Transverse colon (tissue), 4 donors: ENCODE data around the gene SCNM1. TPM values are rescaled to one million over a fixed set of nuclear protein-coding genes. Genes with fewer than 3 reads are reported as not detected.

Source experiments
- DNase-seq: peaks from one replicate; pipeline ENCODE4 v3.0.0-alpha.2; 2019
- H3K27ac ChIP-seq, 4 donors: fragments of 200-600 bp; sonication (generic); 2 replicates each; pipeline ENCODE4 v1.5.1; 2016 to 2018; ENCODE audit warnings: inconsistent platforms in 4 of 4
- H3K27me3 ChIP-seq: fragments of 200-600 bp; sonication (generic); 2 replicates; pipeline ENCODE4 v1.5.1; 2017; ENCODE audit warnings: inconsistent platforms
- H3K36me3 ChIP-seq, 4 donors: fragments of 200-600 bp; sonication (generic); 2 replicates each; pipeline ENCODE4 v1.5.1; 2017 to 2019; ENCODE audit warnings: inconsistent platforms in 4 of 4
- H3K4me1 ChIP-seq, 4 donors: fragments of 200-600 bp; sonication (generic); 2 replicates each; pipeline ENCODE4 v1.5.1; 2017 to 2020; ENCODE audit warnings: inconsistent platforms in 4 of 4
- H3K4me3 ChIP-seq, 4 donors: fragments of 200-600 bp; sonication (generic); 1 replicate in 1 of 4; 2 replicates in 3 of 4; pipeline versions ENCODE4 v1.5.1 to v1.6.1; 2017 to 2019; ENCODE audit warnings: inconsistent platforms in 4 of 4
- H3K9me3 ChIP-seq, 2 donors: fragments of 200-600 bp; sonication (generic); 2 replicates each; pipeline ENCODE4 v1.5.1; 2017 to 2019; ENCODE audit warnings: inconsistent platforms in 2 of 2
- EP300 ChIP-seq: sonication (generic); formaldehyde crosslinking; IDR thresholded peaks from one replicate; pipeline ENCODE4 v1.6.1; 2017; ENCODE audit warnings: antibody characterized with exemption, low read depth
- POLR2A ChIP-seq: fragments of 450-650 bp; IDR thresholded peaks from one replicate; pipeline ENCODE4 v1.6.1; 2016; ENCODE audit warnings: antibody characterized with exemption, mild to moderate bottlenecking, moderate library complexity
- POLR2AphosphoS5 ChIP-seq, 3 donors: sonication (generic); formaldehyde crosslinking; IDR thresholded peaks; one replicate each; pipeline ENCODE4 v1.6.1; 2016; ENCODE audit warnings: antibody characterized with exemption in 3 of 3
- WGBS, 2 donors: methylation state at CpG; one replicate each; pipeline ENCODE4 v1.1.5; 2018; ENCODE audit warnings: low coverage in 1 of 2; 5-methylcytosine and 5-hydroxymethylcytosine counted together
- in situ Hi-C, 4 donors: fragments of 200-750 bp; cut with MboI; loops; one replicate each; pipeline versions ENCODE4 v1.15.0 to v1.15.1; 2017; ENCODE audit warnings: low sequenced_read_pairs in 3 of 4, low pct_ligation_motif_present in 1 of 4, low pct_unique_long_range_greater_than_20kb in 1 of 4
- intact Hi-C: fragments of 100-400 bp; cut with DNase I; formaldehyde crosslinking; loops from one replicate; pipeline ENCODE4 v1.15.1; 2023; ENCODE audit warnings: low total_unique reads
- total RNA-seq, 4 donors: library from RNA; depleted of rRNA; stranded (reverse); fragments of >200 nt; gene quantifications; one replicate each; pipeline ENCODE4 v1.1.0, GENCODE V29; 2016
- TF ChIP-seq, protein P1 (sequence below), 5 experiments: fragments of 200-600 bp in 3 of 5; fragments of 450-650 bp in 2 of 5; sonication (generic) in 3 of 5; IDR thresholded peaks; 1 replicate in 2 of 5; 2 replicates in 3 of 5; pipeline ENCODE4 v1.5.1; 2016 to 2017; ENCODE audit warnings: antibody characterized with exemption in 5 of 5, inconsistent platforms in 3 of 5, mild to moderate bottlenecking in 2 of 5, moderate library complexity in 1 of 5

Gene SCNM1, protein sequence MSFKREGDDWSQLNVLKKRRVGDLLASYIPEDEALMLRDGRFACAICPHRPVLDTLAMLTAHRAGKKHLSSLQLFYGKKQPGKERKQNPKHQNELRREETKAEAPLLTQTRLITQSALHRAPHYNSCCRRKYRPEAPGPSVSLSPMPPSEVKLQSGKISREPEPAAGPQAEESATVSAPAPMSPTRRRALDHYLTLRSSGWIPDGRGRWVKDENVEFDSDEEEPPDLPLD
- total RNA-seq, result 10 to 100 TPM in 3 of 4 donors, 1 to 10 TPM in 1; 9.0 to 35.4 (median 25.1) TPM

DNA sequence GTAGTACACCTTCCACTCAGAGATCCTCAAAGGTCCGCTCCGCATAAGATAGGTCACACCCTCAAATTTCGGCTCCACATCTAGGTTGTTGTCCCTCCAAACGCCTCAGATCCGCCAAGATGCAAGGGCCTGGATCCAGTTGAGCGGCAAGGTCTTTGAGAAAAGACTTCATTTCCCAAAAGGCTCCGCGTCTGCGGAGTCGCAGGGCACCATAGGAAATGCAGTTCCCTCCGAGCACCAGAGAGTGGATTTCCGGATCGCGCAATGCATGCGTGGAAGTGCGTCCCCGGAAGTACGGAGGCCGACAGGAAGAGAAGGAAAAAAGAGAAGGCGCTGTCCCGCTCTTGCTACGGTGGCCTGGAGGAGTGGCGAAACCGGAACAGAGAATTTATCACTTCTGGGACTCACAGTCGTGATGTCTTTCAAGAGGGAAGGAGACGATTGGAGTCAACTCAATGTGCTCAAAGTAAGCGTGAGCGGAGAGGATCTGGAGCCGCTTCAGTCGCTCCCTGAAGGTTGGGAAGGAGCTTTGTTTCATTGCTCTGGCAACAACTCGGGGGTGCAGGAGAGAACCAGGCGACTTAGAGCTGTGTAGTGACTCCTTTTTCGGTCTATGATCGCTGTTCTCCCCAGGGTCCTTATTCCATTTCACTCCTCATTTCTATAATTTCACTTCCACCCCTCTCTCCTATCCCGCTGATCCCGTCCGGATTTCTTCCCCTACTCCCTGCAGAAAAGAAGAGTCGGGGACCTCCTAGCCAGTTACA lies at the start of gene SCNM1, which contains the start of gene LYSMD1:
Gene SCNM1, plus strand, starts transcription at position 407 of the 767 bp plus-strand sequence. Its CDS starts 9 bp downstream, at position 416.
Gene LYSMD1, minus strand, starts transcription at position 165 of the 767 bp plus-strand sequence. CDS start 644 bp downstream, outside the sequence.
- in situ Hi-C loops, result loop anchor here in 1 of 4 donors (25.0 kb wide), 1 partner anchor 129 kb away; the partner anchor contains the start of genes BNIPL and C1orf56
- H3K9me3 ChIP-seq, result no peaks in the 10 kb centered on the region
- TF ChIP-seq POLR2A (peak; percentile 62), POLR2AphosphoS5 (IDR thresholded peaks at IDR 0.05) (peak; percentile 89 to 94 (median 94)), EP300 (peak; percentile 44)
- TF ChIP-seq, protein P1, sequence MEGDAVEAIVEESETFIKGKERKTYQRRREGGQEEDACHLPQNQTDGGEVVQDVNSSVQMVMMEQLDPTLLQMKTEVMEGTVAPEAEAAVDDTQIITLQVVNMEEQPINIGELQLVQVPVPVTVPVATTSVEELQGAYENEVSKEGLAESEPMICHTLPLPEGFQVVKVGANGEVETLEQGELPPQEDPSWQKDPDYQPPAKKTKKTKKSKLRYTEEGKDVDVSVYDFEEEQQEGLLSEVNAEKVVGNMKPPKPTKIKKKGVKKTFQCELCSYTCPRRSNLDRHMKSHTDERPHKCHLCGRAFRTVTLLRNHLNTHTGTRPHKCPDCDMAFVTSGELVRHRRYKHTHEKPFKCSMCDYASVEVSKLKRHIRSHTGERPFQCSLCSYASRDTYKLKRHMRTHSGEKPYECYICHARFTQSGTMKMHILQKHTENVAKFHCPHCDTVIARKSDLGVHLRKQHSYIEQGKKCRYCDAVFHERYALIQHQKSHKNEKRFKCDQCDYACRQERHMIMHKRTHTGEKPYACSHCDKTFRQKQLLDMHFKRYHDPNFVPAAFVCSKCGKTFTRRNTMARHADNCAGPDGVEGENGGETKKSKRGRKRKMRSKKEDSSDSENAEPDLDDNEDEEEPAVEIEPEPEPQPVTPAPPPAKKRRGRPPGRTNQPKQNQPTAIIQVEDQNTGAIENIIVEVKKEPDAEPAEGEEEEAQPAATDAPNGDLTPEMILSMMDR (IDR thresholded peaks at IDR 0.05), result peak in 3 of 5 experiments; percentile 14 to 58 (median 49)
- H3K27me3 ChIP-seq, result no peaks in the 10 kb centered on the region
- H3K27ac ChIP-seq, result peak within 1 kb of the TSS; percentile 84 to 94 (median 88)
- 0 to 1% methylated on average over 2 to 38 of the region's 38 CpGs for WGBS, 2 donors
- intact Hi-C loops, result loop anchor here (1.0 kb wide), 1 partner anchor 24 kb away; no protein-coding TSS in a partner anchor
- peaks cover 0 to 12% (median under 1%) of the 10 kb centered on the region in 4 donors for H3K36me3 ChIP-seq
- peak within 1 kb of the TSS; percentile 47 to 94 (median 78) for H3K4me3 ChIP-seq
- peak; percentile 98 for DNase-seq
- H3K4me1 ChIP-seq, result peaks cover 6 to 25% (median 20%) of the 10 kb centered on the region in 4 donors

DNA sequence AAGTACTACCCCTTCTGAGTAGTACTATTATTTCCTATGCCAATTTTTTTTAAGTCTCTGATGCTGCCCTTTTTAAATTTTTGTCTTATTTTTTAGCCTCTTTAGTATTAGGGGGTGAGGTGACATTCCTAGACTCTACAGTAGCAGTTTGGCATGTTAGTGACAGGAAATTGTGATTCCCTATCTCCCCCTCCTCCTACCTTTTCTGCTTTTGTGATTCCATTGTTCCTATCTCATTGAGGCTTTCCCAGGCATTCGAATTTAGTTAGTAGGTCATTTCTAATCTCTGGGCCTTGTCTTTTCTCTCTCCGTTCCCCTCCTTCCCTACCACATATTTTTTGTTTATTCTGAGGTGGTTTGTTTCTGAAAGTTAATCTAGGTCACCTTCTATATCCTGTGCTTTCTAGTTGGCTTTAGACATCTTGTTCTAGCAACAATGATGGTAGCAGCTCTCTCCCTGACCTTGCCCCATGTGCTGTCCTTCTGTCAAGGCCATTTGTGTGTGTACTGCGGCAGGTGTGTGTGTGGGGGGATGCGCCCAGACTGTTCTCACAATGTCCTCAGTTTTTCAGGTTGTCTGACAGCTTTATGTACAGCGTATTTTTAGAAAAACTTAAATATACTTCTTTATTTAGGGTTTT lies 41.1 kb upstream of the SCNM1 start:
- DNase-seq, result no peak
- WGBS, 2 donors, result 74 to 81% methylated on average over 4 to 5 of the region's 5 CpGs
- H3K27me3 ChIP-seq, result no peaks in the 10 kb centered on the region
- H3K27ac ChIP-seq, result no peak overlapping the region
- peaks cover 0 to 3% (median 0%) of the 10 kb centered on the region in 4 donors for H3K36me3 ChIP-seq
- in situ Hi-C loops, result no loop called here
- H3K4me3 ChIP-seq, result no peak overlapping the region
- TF ChIP-seq, protein P1 (IDR thresholded peaks at IDR 0.05), result no peak
- TF ChIP-seq POLR2A (no peak), POLR2AphosphoS5 (IDR thresholded peaks at IDR 0.05) (no peak), EP300 (no peak)
- intact Hi-C loops, result no loop called here
- no peaks in the 10 kb centered on the region for H3K9me3 ChIP-seq
- H3K4me1 ChIP-seq, result no peaks in the 10 kb centered on the region

DNA sequence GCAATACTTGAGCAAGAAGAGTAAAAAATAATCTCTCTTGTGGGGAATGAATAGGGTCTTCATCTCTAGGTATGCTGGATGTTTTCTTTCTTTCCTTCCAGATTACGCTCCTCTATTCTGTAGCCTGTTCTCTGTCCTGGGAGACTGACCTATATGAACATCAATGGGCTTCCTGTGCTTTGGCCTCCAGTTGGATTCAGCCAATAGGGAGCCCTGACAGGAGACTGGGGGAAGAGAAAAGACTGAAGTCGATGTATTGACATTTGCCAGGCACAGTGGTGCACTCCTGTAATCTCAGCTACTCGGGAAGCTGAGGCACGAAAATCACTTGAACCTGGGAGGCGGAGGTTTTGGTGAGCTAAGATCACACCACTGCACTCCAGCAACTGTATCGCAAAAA lies 37.1 kb upstream of the SCNM1 start:
- peaks cover 27% of the 10 kb centered on the region for H3K27me3 ChIP-seq
- H3K4me1 ChIP-seq, result peaks cover 0 to 22% (median 15%) of the 10 kb centered on the region in 4 donors
- 84 to 95% methylated on average over 4 to 6 of the region's 6 CpGs for WGBS, 2 donors
- no peak overlapping the region for H3K4me3 ChIP-seq
- TF ChIP-seq POLR2AphosphoS5 (IDR thresholded peaks at IDR 0.05), result no peak
- TF ChIP-seq, protein P1 (IDR thresholded peaks at IDR 0.05), result no peak
- TF ChIP-seq POLR2A, result no peak
- TF ChIP-seq EP300, result no peak
- H3K36me3 ChIP-seq, result no peaks in the 10 kb centered on the region
- no peak overlapping the region for H3K27ac ChIP-seq
- intact Hi-C loops (no loop called here), in situ Hi-C loops (no loop called here)
- no peaks in the 10 kb centered on the region for H3K9me3 ChIP-seq
- DNase-seq, result no peak
